HUDEP-2 (cell line): ENCODE results near the gene NINJ1.

ENCODE experiments used
- DNase-seq, 76 experiments: peaks; one replicate each; lab custom pipeline; 2025; ENCODE audit not compliant: unreplicated experiment in 76 of 76; lab: John Stamatoyannopoulos, UW

Gene NINJ1

GRCh38 chr9:93133681-93134014 is 403 bp downstream of the NINJ1 start:
- DNase-seq: peak in 3 of 76 experiments; percentile 7 to 30 (median 15)

GRCh38 chr9:93132946-93133680 is 938 bp downstream of the NINJ1 start:
- no peak for DNase-seq

DNA sequence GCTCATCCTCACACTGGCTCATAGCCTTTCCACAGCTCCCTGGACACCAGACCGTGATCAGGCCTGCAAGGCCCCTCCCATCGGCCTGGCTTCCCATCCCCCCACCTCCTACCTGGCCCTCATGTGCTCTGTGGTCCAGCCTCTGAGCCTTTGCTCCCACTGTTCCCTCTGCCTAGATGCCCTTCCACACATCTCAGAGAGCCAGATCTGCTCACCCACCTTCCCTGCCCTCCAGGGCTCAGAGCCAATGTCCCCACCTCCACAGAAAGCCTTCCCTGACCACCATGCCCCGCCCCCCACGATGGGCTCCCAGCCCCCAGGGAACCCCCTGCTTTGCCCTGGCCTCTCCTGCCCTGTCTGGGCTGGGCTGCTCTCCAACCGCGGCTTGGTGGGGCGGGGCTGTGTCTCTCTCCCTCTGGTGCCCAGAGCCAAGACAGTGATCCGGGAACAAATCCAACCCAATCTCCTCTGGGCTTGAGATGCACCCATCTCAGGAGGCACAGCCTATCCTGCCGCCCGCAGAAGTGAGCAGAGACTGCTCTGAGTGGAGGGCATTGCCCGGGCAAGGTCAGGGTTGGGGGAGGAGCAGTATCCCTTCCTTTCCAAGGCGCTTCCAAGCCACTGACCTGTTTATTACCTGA is 1.6 kb downstream of the NINJ1 start:
- no peak for DNase-seq

DNA sequence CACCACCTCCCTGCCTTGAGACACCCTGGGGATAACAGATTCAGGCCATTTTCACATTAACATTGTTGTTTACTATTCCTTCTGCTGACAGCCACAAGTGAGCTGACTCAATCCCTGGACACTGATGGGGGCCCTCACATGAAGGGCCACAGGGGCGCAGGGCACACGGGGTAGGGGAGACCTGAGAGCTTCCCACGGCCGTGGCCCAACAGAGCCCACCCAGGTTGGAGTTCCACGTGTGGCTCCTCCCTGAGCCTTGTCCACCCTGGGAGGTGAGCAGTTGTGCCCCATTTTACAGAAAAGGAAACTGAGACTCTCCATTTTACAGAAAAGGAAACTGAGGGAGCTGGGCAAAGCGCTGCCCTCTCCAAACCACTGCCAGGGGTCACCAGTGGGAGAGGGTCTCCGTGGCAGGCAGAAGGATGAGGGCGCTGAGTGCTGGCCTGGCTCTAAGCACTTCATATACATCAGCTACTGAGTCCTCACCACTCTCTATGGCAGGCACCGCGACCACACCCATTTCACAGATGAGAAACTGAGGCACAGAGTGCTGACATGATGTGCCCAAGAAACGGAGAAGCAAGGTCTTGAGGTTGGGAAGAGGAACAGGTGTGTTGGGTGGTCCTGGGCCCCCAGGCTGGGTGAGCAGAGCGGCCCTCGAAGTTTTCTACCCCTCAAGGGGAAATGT is 2.3 kb downstream of the NINJ1 start:
- DNase-seq: no peak

DNA sequence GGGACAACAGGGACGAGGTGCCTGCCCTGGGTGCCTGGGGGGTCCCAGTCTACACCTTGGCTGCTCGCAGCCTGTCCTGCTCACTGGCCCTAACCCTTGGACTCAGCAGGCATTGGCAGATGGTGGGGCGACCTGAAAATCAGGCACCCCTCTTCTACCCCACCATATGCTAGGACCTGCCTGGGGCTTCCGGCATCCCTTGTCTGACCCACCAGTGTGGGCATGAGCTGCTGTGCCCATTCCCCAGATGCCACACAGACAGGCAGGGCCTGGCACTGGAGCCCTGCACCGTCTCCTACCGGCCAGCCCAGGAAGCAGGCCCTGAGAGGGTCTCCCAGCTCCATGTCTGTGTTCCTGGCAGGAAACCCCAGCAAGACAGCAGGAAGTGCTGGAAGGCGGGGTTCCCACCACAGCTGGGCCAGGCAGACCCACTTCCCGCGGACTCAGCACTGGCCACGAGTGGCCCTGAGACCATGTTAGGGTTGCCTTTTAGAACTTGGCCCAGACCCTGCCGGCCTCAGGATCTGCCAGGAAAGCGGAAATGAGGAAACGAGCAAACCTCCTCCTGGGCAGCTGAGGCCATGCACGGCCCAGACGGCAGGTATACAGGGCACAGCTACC is 3.1 kb downstream of the NINJ1 start:
- DNase-seq: no peak

GRCh38 chr9:93129691-93130500 is 4.2 kb downstream of the NINJ1 start:
- no peak for DNase-seq

DNA sequence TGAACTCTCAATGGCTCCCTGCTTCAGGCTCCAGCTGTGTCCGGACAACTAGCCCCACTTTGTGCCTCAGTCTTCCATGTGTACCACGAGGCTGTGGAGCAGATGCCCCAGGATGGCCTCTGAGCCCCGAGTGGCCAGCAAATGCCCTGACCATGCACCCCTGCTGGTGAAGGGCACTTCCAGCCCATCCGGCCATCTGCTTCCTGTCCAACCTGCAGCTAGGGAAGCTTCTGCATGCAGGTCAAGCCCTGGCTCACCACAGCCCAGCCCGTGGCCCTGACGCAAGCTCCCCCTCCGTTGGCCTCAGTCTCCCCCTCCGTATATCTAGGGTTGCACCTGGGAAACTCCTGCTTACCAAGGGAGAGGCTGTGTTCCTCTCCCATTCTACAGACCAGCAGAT is 4.8 kb downstream of the NINJ1 start:
- no peak for DNase-seq

GRCh38 chr9:93128715-93129224 is 5.3 kb downstream of the NINJ1 start:
- no peak for DNase-seq

DNA sequence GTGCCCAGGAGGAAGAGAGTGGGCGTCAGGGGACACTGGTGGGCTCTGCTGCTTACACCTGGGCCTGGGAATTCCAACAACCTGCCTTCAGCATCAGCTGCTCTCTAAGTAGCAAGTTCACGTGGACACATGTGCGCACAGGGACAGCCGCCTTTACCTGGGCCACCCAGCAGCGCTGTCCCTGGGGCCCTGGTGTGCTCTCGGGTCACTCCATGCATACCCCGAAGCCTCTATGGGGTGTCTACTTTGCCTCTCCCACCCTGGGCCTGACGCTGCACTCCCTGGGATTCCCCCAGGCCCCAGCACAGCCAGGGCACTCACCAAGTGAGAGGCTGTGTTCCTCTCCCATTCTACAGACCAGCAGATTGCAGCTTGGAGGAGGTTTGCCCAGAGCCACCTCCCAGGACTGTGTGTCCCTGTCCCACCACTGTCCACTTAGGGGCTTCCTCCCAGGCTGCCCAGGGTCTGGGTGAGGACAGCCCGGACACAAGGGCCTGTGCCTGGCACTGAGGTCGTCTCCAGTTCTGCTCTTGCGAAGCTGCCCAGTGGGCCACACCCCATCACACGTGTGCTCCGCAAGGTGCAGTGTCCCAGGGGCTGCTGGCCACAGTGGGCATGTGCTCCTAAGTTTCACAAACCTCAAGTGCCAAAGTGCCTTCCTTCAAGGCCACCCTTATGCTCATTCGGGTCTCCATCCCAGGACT is 5.9 kb downstream of the NINJ1 start:
- no peak for DNase-seq

DNA sequence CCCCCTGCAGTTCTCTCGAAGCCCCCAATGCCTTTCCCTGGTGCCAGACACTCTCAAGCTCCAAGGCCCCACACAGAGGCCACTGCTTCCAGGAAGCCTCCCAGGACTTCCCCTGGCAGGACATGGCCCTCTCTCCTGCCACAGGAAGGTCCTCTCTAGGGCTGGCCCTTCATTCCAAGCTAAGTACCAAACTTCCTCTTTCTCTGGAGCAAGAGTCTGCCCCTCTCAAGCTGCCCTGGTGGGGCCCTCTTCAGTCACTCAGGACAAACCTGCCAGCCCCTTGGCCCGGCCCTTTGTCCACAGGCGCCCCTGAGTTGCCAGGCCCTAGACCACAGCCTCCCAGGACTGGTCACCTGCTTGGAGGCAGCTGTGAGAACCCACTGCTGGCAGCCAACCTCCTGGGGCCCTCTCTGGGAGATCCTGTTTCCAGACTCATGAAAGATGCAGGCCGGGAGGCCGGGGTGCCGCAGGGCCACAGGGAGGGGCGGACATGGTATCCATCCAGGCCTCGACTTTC is 6.6 kb downstream of the NINJ1 start:
- no peak for DNase-seq

- DNase-seq: no peak
Observed at GRCh38 chr9:93126825-93127368, 7.2 kb downstream of the NINJ1 start.

GRCh38 chr9:93126151-93126781 is 7.8 kb downstream of the NINJ1 start:
- no peak for DNase-seq

DNA sequence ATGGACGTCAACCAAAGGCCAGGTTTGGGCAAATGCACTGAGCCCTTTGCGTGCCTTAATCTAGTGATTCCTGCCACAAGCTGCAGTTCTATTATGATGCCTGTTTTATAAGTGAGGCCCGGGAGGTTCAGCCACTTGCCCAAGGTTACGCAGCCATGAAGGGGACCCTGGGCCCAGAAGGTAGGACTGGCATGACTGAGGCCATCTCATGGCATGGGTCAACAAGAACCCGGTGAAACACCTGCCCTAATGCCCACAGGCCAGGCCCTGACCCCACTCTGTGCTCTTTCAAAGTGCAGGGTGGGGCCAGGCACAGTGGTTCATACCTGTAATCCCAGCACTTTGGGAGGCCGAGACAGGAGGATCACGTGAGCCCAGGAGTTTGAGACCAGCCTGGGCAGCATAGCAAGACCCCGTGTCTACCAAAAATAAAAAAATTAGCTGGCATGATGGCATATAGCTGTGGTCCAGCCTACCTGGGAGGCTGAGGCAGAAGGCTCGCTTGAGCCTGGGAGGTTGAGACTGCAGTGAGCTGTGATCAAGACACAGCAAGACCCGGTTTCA is 8.6 kb downstream of the NINJ1 start:
- no peak for DNase-seq

- DNase-seq: no peak
Observed at GRCh38 chr9:93124793-93125192, 9.3 kb downstream of the NINJ1 start.

DNA sequence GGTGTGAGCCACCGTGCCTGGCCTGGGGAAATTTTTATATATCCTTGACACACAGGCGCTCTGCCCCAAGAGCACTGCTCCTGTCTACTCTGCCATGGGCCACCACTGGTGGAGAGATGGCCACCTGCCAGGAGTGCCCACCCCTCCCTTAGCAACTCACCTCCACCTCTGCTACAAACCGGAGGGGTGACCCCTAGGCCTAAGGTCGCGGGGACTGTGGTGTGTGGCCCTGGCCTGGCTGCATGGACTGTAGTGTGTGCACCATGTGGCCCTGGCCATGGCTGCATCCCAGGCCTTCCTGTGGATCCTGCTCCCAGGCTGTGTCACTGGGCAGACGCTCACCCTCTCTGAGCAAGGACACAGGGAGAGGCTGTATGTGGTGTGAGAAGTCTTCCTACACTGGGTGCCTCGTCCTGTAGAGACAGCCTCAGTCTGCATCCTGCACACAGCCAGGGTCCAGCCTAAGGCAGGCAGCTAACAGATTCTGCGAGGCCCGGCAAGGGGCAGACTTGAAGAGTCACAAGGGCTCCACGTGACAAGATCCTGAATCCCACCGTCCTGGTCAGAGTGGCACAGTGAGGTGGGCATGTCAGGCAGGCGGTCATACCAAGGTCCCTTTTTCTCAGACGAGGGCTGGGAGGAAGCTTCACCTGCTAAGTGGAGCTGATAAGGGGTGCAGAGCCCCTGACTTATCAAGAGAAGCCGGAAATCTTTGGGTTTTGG is 10.3 kb downstream of the NINJ1 start:
- DNase-seq: no peak

GRCh38 chr9:93122721-93123221 is 11.3 kb downstream of the NINJ1 start:
- DNase-seq: no peak

- no peak for DNase-seq
Observed at GRCh38 chr9:93121316-93122241, 12.5 kb downstream of the NINJ1 start.
